MCF 10A (cell line): ENCODE results near the gene CCDC124. TPM values are rescaled to one million over a fixed set of nuclear protein-coding genes. Genes with fewer than 3 reads are reported as not detected.

Source experiments
- BruUV-seq: library from RNA; stranded (reverse); fragments of 400-500 nt; replicated peaks from 2 replicates; lab custom pipeline; 2021; lab: Mats Ljungman, UMichigan
- CTCF ChIA-PET: fragments of 300-600 bp; sonication (Branson Sonifier 250); formaldehyde crosslinking; extraction: SDS; loops from one replicate; lab custom pipeline; 2021; ENCODE audit warnings: antibody characterized with exemption, inconsistent platforms; lab: Yijun Ruan, JAX
- POLR2A ChIA-PET: fragments of 300-600, 350-650 bp; sonication (Branson Sonifier 250); formaldehyde crosslinking; extraction: SDS; loops from one replicate; lab custom pipeline; 2020; ENCODE audit warnings: antibody characterized with exemption, inconsistent platforms; lab: Yijun Ruan, JAX
- DNase-seq: peaks from one replicate; pipeline ENCODE4 v3.0.0-alpha.2; 2018; ENCODE audit not compliant: unreplicated experiment
- H3K27ac Mint-ChIP-seq: one replicate; pipeline ENCODE4 v1.8.0; 2022; ENCODE audit warnings: mild to moderate bottlenecking, low read depth, mixed read lengths; ENCODE audit not compliant: unreplicated experiment
- H3K27me3 Mint-ChIP-seq: one replicate; pipeline ENCODE4 v1.8.0; 2022; ENCODE audit warnings: mixed read lengths; ENCODE audit not compliant: insufficient read depth, unreplicated experiment
- H3K36me3 Mint-ChIP-seq: one replicate; pipeline ENCODE4 v1.8.0; 2022; ENCODE audit warnings: mild to moderate bottlenecking, moderate library complexity, mixed read lengths; ENCODE audit not compliant: insufficient read depth, unreplicated experiment
- H3K4me1 Mint-ChIP-seq: one replicate; pipeline ENCODE4 v1.8.0; 2022; ENCODE audit warnings: mixed read lengths; ENCODE audit not compliant: insufficient read depth, unreplicated experiment
- H3K4me3 Mint-ChIP-seq: one replicate; pipeline ENCODE4 v1.8.0; 2022; ENCODE audit warnings: mild to moderate bottlenecking, moderate library complexity, mixed read lengths; ENCODE audit not compliant: unreplicated experiment
- H3K9me3 Mint-ChIP-seq: one replicate; pipeline ENCODE4 v1.8.0; 2022; ENCODE audit warnings: mixed read lengths; ENCODE audit not compliant: unreplicated experiment
- CTCF ChIP-seq: fragments of 200-600 bp; IDR thresholded peaks from one replicate; pipeline ENCODE4 v1.8.0; 2022; ENCODE audit warnings: antibody characterized with exemption, mild to moderate bottlenecking; ENCODE audit not compliant: unreplicated experiment
- intact Hi-C: fragments of 100-400 bp; cut with micrococcal nuclease; formaldehyde crosslinking; loops from 2 replicates; pipeline ENCODE4 v1.14.1; 2022
- total RNA-seq: library from RNA; stranded (reverse); gene quantifications from 2 replicates; pipeline ENCODE4 v1.2.3, GENCODE V29; 2022

Gene CCDC124
- total RNA-seq, 1 experiment from 2014 or later, result 122 TPM

- no TSS peak for BruUV-seq
- H3K27ac Mint-ChIP-seq, result no peak overlapping the region
- intact Hi-C loops, result no loop called here
- CTCF ChIA-PET, result interaction anchor here (0.6 to 8.4 kb wide), 6 partner anchors 9 to 224 kb away, joined by 3 to 224 read pairs (median 4); partner anchors contain the start of gene MAP1S
- DNase-seq, result no peak
- H3K36me3 Mint-ChIP-seq, result peaks cover 33% of the 10 kb centered on the region
- no peaks in the 10 kb centered on the region for H3K9me3 Mint-ChIP-seq
- peaks cover 14% of the 10 kb centered on the region for H3K4me1 Mint-ChIP-seq
- H3K4me3 Mint-ChIP-seq, result no peak overlapping the region
- POLR2A ChIA-PET, result interaction anchor here (1.3 to 2.9 kb wide), 2 partner anchors 10 to 82 kb away, joined by 3 to 15 read pairs; partner anchors contain the start of gene CCDC124
- no peak for TF ChIP-seq CTCF
- H3K27me3 Mint-ChIP-seq, result no peaks in the 10 kb centered on the region
These were observed 9.9 kb downstream of the CCDC124 start for GRCh38 chr19:17942582-17943273.

- intact Hi-C loops, result no loop called here
- DNase-seq, result no peak
- no peaks in the 10 kb centered on the region for H3K9me3 Mint-ChIP-seq
- TF ChIP-seq CTCF, result no peak
- no peak overlapping the region for H3K4me3 Mint-ChIP-seq
- ChIA-PET POLR2A (interaction anchor here (0.5 to 2.9 kb wide), 7 partner anchors 11 to 634 kb away, joined by 3 to 15 read pairs (median 4); partner anchors contain the start of genes ARRDC2, CCDC124, DDA1 and RPL18A), CTCF (interaction anchor here (0.6 to 8.4 kb wide), 5 partner anchors 14 to 224 kb away, joined by 3 to 224 read pairs (median 4); partner anchors contain the start of gene MAP1S)
- TSS peak; percentile 95 for BruUV-seq
- peaks cover 28% of the 10 kb centered on the region for H3K36me3 Mint-ChIP-seq
- H3K4me1 Mint-ChIP-seq, result peaks cover 14% of the 10 kb centered on the region
- no peak overlapping the region for H3K27ac Mint-ChIP-seq
- no peaks in the 10 kb centered on the region for H3K27me3 Mint-ChIP-seq
These were observed 10.7 kb downstream of the CCDC124 start for GRCh38 chr19:17943274-17944221.

GRCh38 chr19:17944301-17944700 lies 11.5 kb downstream of the CCDC124 start:
- H3K4me1 Mint-ChIP-seq, result peaks cover 18% of the 10 kb centered on the region
- H3K9me3 Mint-ChIP-seq, result no peaks in the 10 kb centered on the region
- intact Hi-C loops, result no loop called here
- H3K27me3 Mint-ChIP-seq, result peaks cover 7% of the 10 kb centered on the region
- TF ChIP-seq CTCF, result no peak
- no TSS peak for BruUV-seq
- ChIA-PET POLR2A (interaction anchor here (0.7 to 2.9 kb wide), 5 partner anchors 11 to 85 kb away, joined by 3 to 15 read pairs (median 5); partner anchors contain the start of genes ARRDC2, CCDC124 and RPL18A), CTCF (interaction anchor here (0.6 to 4.6 kb wide), 5 partner anchors 53 to 444 kb away, joined by 3 to 67 read pairs (median 3); no protein-coding TSS in a partner anchor)
- H3K4me3 Mint-ChIP-seq, result no peak overlapping the region
- H3K27ac Mint-ChIP-seq, result no peak overlapping the region
- H3K36me3 Mint-ChIP-seq, result peaks cover 20% of the 10 kb centered on the region
- peak; percentile 87 for DNase-seq
